DOHH2 (cell line): ENCODE data around the gene MLH3.

Source experiments
- H3F3A ChIP-seq: fragments of 200-600 bp; sonication (generic), shearing (Covaris generic); 2 replicates; pipeline ENCODE4 v1.6.0; 2016; ENCODE audit warnings: antibody characterized with exemption, mild to moderate bottlenecking; ENCODE audit not compliant: control insufficient read depth, insufficient read depth
- H3K27ac ChIP-seq: fragments of 200-600 bp; sonication (generic); 2 replicates; pipeline ENCODE4 v1.5.1; 2014; ENCODE audit warnings: low read depth, mild to moderate bottlenecking, low read length, moderate library complexity
- H3K27me3 ChIP-seq: fragments of 200-600 bp; sonication (generic); 2 replicates; pipeline ENCODE4 v1.6.1; 2014; ENCODE audit warnings: mild to moderate bottlenecking, low read length, mixed read lengths; ENCODE audit not compliant: control insufficient read depth
- H3K36me3 ChIP-seq: fragments of 200-600 bp; sonication (generic); 2 replicates; pipeline ENCODE4 v1.6.1; 2014; ENCODE audit warnings: mild to moderate bottlenecking, low read length, moderate library complexity, mixed read lengths; ENCODE audit not compliant: control insufficient read depth
- H3K4me1 ChIP-seq: fragments of 200-600 bp; sonication (generic); 2 replicates; pipeline ENCODE4 v1.6.1; 2014; ENCODE audit warnings: mild to moderate bottlenecking, low read length, mixed read lengths; ENCODE audit not compliant: control insufficient read depth
- H3K4me2 ChIP-seq: fragments of 200-600 bp; sonication (generic); 2 replicates; pipeline ENCODE4 v1.6.0; 2014; ENCODE audit warnings: mild to moderate bottlenecking, low read length, moderate library complexity
- H3K4me3 ChIP-seq: fragments of 200-600 bp; sonication (generic); 2 replicates; pipeline ENCODE4 v1.5.1; 2014; ENCODE audit warnings: mild to moderate bottlenecking, low read length, mixed read lengths
- H3K79me2 ChIP-seq: fragments of 200-600 bp; sonication (generic); 2 replicates; pipeline ENCODE4 v1.6.1; 2014; ENCODE audit warnings: mild to moderate bottlenecking, low read length, mixed read lengths; ENCODE audit not compliant: control insufficient read depth
- H3K9me2 ChIP-seq: fragments of 200-600 bp; sonication (generic); replicated peaks from 2 replicates; pipeline ENCODE4 v1.6.1; 2014; ENCODE audit warnings: mild to moderate bottlenecking, low read length, mixed read lengths; ENCODE audit not compliant: control insufficient read depth
- H3K9me3 ChIP-seq: fragments of 200-600 bp; sonication (generic); 2 replicates; pipeline ENCODE4 v1.6.1; 2014; ENCODE audit warnings: antibody characterized with exemption, low read length, mixed read lengths; ENCODE audit not compliant: control insufficient read depth, insufficient read depth
- H4K20me1 ChIP-seq: fragments of 200-600 bp; sonication (generic); 2 replicates; pipeline ENCODE4 v1.6.0; 2014; ENCODE audit warnings: low read depth, mild to moderate bottlenecking, antibody characterized with exemption, low read length, moderate library complexity; ENCODE audit not compliant: control insufficient read depth, insufficient read depth
- EZH2phosphoT487 ChIP-seq: fragments of 200-600 bp; sonication (generic); IDR thresholded peaks from 2 replicates; pipeline ENCODE4 v1.6.1; 2017; ENCODE audit warnings: borderline replicate concordance, mild to moderate bottlenecking, antibody characterized with exemption, low read length, moderate library complexity, mixed read lengths
- TF ChIP-seq, protein P1 (sequence below): fragments of 200-600 bp; sonication (generic); IDR thresholded peaks from one replicate; pipeline ENCODE4 v1.5.1; 2014; ENCODE audit warnings: antibody characterized with exemption, mild to moderate bottlenecking, low read depth, low read length; ENCODE audit not compliant: poor library complexity, severe bottlenecking

Gene MLH3

GRCh38 chr14:75096959-75097358, 45.7 kb upstream of the MLH3 start:
- no peaks in the 10 kb centered on the region for H3K79me2 ChIP-seq
- H3K27ac ChIP-seq, result no peak overlapping the region
- H3K36me3 ChIP-seq, result peaks cover 82% of the 10 kb centered on the region
- no peaks in the 10 kb centered on the region for H3K9me2 ChIP-seq
- H3K9me3 ChIP-seq, result no peaks in the 10 kb centered on the region
- TF ChIP-seq, protein P1, sequence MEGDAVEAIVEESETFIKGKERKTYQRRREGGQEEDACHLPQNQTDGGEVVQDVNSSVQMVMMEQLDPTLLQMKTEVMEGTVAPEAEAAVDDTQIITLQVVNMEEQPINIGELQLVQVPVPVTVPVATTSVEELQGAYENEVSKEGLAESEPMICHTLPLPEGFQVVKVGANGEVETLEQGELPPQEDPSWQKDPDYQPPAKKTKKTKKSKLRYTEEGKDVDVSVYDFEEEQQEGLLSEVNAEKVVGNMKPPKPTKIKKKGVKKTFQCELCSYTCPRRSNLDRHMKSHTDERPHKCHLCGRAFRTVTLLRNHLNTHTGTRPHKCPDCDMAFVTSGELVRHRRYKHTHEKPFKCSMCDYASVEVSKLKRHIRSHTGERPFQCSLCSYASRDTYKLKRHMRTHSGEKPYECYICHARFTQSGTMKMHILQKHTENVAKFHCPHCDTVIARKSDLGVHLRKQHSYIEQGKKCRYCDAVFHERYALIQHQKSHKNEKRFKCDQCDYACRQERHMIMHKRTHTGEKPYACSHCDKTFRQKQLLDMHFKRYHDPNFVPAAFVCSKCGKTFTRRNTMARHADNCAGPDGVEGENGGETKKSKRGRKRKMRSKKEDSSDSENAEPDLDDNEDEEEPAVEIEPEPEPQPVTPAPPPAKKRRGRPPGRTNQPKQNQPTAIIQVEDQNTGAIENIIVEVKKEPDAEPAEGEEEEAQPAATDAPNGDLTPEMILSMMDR, result no peak
- TF ChIP-seq EZH2phosphoT487, result no peak
- no peaks in the 10 kb centered on the region for H3K27me3 ChIP-seq
- H4K20me1 ChIP-seq, result no peaks in the 10 kb centered on the region
- H3K4me2 ChIP-seq, result no peak overlapping the region
- no peak overlapping the region for H3K4me3 ChIP-seq
- H3F3A ChIP-seq, result no peaks in the 10 kb centered on the region
- H3K4me1 ChIP-seq, result no peaks in the 10 kb centered on the region

GRCh38 chr14:75095690-75096089, 44.4 kb upstream of the MLH3 start:
- Histone ChIP-seq H3K9me3 (no peaks in the 10 kb centered on the region), H3F3A (no peaks in the 10 kb centered on the region), H4K20me1 (no peaks in the 10 kb centered on the region), H3K27ac (no peak overlapping the region), H3K4me2 (no peak overlapping the region), H3K4me1 (no peaks in the 10 kb centered on the region), H3K79me2 (no peaks in the 10 kb centered on the region), H3K36me3 (peaks cover 83% of the 10 kb centered on the region), H3K4me3 (no peak overlapping the region), H3K27me3 (no peaks in the 10 kb centered on the region), H3K9me2 (no peaks in the 10 kb centered on the region)
- TF ChIP-seq, protein P1, result no peak
- TF ChIP-seq EZH2phosphoT487, result no peak

GRCh38 chr14:75094896-75095295, 43.6 kb upstream of the MLH3 start:
- no peak overlapping the region for H3K27ac ChIP-seq
- no peaks in the 10 kb centered on the region for H3K9me3 ChIP-seq
- no peak for TF ChIP-seq EZH2phosphoT487
- TF ChIP-seq, protein P1, result no peak
- no peaks in the 10 kb centered on the region for H3F3A ChIP-seq
- peaks cover 83% of the 10 kb centered on the region for H3K36me3 ChIP-seq
- H4K20me1 ChIP-seq, result no peaks in the 10 kb centered on the region
- H3K4me1 ChIP-seq, result no peaks in the 10 kb centered on the region
- no peaks in the 10 kb centered on the region for H3K79me2 ChIP-seq
- no peak overlapping the region for H3K4me2 ChIP-seq
- no peaks in the 10 kb centered on the region for H3K9me2 ChIP-seq
- no peak overlapping the region for H3K4me3 ChIP-seq
- no peaks in the 10 kb centered on the region for H3K27me3 ChIP-seq

GRCh38 chr14:75092698-75093097, 41.4 kb upstream of the MLH3 start:
- Histone ChIP-seq H3K27me3 (no peaks in the 10 kb centered on the region), H3F3A (no peaks in the 10 kb centered on the region), H3K36me3 (peaks cover 79% of the 10 kb centered on the region), H3K79me2 (no peaks in the 10 kb centered on the region), H3K9me2 (no peaks in the 10 kb centered on the region), H3K4me1 (no peaks in the 10 kb centered on the region), H4K20me1 (peaks cover 6% of the 10 kb centered on the region; the same call in 1 of the 2 replicates), H3K27ac (no peak overlapping the region), H3K4me2 (no peak overlapping the region), H3K9me3 (no peaks in the 10 kb centered on the region), H3K4me3 (no peak overlapping the region)
- TF ChIP-seq EZH2phosphoT487, result no peak
- TF ChIP-seq, protein P1, result no peak
